Activated CD4-positive, alpha-beta T cell treated with anti-CD3 and anti-CD28 coated beads, Interleukin-2, amount 50 U/mL, for 48 hours (primary cell): ENCODE results near the gene OR4K1.
"Not testable (repeated sequence)": the region's sequence is repeated elsewhere in the genome, so short reads cannot be mapped to it uniquely, and the experiment has no call there.

Experiments
- DNase-seq, 2 experiments: peaks; one replicate each; pipeline ENCODE4 v3.0.0-alpha.2; 2020

OR4K1 gene

DNA sequence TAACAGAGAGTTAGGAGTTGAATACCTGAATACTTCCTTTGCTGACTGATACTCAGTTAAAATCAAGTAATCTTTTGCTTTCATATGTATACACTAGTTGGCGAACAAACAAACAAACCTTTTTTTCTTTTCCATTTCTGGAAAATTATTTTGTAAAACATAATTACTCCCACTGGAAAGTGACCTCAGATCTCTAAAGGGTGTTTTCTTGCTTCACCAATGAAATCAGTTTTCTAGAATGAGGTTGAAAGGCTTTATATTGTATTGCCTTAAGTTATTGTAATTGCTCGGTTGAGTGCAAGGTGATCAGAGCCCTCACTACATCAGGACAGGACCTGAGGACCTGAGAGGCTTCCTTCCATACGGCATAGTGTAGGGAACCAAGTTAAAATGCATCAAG lies at the start of gene OR4K1:
Gene OR4K1 (plus strand): TSS at position 301 of the 400 bp plus-strand sequence. CDS start 4,750 bp downstream, outside the sequence.
- DNase-seq = no peak

DNA sequence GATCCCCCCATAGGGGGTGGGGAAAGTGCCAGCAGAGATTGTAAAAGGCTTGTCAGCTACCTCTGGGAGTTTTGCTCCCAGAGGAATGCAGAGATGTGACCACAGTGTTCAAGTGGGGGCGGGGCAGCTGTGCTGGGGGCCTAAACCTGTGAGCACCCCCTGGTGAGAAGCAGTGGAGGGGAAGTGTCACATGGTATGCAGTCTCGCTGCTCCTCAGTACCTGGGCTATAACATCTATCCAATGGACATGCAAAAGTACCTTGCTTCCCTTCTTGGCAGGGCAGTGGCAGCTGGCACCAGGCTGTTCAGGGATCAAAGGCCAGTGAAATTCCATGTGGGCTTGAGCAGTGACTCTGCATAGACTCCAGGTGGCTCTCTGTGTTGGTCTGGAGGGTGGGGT lies 35.4 kb upstream of the OR4K1 start:
- DNase-seq = no peak

GRCh38 chr14:19900999-19901398 lies 29.7 kb upstream of the OR4K1 start:
- DNase-seq = no peak

- no peak for DNase-seq
These were observed 28.3 kb upstream of the OR4K1 start for GRCh38 chr14:19902409-19902808.

DNA sequence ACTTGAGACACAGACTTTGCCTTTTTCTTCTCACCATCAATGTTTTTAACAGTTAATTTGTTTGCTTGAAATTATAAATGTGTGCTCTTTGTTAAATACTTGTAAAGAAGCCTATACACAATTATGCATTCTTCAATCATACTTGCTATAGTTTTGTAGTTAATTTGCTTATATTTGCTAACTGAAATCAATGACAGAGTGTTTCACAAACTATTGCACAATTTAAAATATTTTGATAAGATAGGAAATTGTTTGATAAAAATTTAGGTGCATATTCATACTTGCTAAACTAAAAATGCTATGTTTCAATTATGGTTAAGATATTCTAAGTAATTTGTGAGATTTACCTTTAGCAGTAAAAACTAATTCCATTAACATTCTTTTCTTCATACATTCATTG lies 24.1 kb upstream of the OR4K1 start:
- DNase-seq = no peak

- no peak for DNase-seq
These were observed 19.6 kb upstream of the OR4K1 start for GRCh38 chr14:19911114-19911513.

GRCh38 chr14:19917243-19917642 lies 13.5 kb upstream of the OR4K1 start:
- DNase-seq = no peak

GRCh38 chr14:19917955-19918518 lies 12.7 kb upstream of the OR4K1 start:
- DNase-seq = no peak

DNA sequence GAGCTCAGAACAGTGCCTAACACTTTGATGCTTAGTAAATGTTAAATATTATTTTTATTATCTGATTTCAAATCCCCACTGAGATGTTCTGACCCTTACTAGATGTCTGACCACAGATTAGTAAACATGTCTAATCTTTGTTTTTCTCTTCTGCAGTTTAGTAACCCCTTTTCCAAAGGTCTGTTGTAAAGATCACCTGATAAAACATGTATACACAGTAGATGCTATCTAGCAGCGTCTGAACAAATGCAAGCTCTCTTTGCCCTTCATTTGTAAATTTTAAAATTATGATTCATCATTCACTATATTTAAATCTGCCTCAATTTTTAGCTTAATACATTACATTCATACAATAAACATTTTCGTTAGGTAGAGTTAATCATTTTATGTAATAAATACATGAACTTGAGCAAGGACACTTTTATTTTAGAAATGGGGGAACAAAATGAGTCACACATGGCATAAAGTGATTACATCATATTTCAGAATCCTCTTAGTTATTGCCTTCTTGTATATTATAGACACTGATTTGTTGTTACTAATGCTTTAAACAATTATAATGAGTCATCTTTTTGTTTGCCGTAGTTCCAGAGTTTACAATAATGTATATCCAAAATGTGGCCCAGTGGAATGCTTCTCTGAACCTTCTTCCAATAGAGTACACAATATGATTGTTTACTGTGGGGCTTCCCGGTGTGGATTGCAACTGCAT lies 12.0 kb upstream of the OR4K1 start:
- no peak for DNase-seq

GRCh38 chr14:19920021-19920657 lies 10.6 kb upstream of the OR4K1 start, which contains the start of gene OR4K5:
Gene OR4K5, plus strand, starts transcription at chr14:19920607. Its CDS starts 0 bp downstream, at chr14:19920607.
- DNase-seq = no peak

- no peak for DNase-seq
These were observed 11.0 kb downstream of the OR4K1 start for GRCh38 chr14:19941668-19942067.

DNA sequence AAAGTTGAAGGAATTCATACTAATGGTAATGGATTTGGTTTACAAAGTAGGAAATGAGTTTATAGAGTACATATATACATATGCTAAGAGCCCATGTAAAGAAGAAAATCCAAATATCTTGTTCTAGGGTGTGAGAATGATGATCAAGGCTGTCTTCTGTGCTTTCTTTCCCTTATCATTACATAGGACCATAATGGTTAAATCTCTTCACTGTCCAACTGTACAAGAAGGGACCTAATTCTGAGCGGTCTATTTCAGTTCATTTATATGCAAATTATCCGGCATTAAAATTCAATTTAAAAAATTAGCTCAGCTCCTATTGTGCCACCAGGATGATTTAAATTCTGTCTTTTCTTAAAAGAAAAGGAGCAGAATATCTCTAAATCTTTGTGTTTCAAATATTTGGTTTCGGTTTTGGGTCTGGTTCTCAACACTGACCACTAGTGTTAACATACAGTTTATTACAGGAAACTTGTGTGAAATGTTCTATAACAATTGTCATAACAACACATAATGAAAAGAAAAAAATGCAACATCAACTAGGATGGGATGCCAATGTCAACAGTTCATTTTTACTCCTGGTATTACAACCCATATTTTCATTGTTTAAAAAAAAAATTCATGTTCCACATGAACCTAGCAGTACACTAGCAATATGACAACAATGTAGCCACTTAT lies 16.8 kb downstream of the OR4K1 start:
- DNase-seq = no peak

GRCh38 chr14:19949218-19949617 lies 18.5 kb downstream of the OR4K1 start:
- DNase-seq = no peak

DNA sequence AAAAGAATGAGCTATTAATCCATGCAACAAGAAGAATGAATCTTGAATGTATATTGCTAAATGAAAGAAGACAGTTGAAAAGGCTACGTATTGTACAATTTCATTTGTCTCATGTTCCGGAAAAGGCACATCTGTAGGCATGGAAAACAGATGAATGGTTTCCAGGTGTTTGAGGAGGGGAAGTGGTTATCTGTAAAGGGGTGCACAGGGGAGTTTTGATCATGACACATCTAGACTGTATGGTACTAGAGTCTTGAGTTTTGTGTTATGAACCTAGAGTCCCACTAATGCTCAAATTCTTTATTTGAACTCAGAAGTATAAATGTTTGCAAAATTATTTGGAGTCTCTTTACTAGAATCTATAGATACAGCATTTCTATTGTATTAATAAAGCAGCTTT lies 39.0 kb downstream of the OR4K1 start:
- not testable (repeated sequence) for DNase-seq

- no peak for DNase-seq
These were observed 44.1 kb downstream of the OR4K1 start for GRCh38 chr14:19974844-19975243.

DNA sequence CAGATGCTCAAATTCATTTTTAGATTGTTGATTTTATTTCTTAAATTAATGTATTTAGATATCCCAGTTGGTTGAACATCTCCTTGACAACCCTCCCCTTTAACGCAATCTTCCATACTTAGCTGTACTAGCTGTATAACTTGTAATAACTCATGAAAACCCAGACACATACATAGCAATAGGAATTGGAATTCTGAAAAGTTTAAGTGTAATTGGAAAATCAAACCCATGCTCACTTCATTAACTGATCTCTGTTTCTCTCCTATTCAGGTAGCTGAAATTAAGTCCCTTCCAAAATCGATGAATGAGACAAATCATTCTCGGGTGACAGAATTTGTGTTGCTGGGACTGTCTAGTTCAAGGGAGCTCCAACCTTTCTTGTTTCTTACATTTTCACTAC lies 44.6 kb downstream of the OR4K1 start, which contains the start of gene OR4K15:
Gene OR4K15 (plus strand): TSS at position 301 of the 400 bp plus-strand sequence. CDS start 0 bp downstream, at position 301.
- no peak for DNase-seq
